Right lobe of liver (tissue), 6 donors: ENCODE measurements around the gene FAM171A2. TPM values are rescaled to one million over a fixed set of nuclear protein-coding genes. Genes with fewer than 3 reads are reported as not detected.

Source experiments
- ATAC-seq, 4 donors: fragments of 200-7000 bp; cut with Tn5 transposase; one replicate each; pipeline ENCODE4 v1.9.1; 2020; ENCODE audit warnings: mild to moderate bottlenecking in 4 of 4, moderate library complexity in 4 of 4
- DNase-seq, 3 donors: peaks; one replicate each; pipeline ENCODE4 v3.0.0-alpha.2; 2020
- H3K27ac ChIP-seq, 3 donors: fragments of 200-600 bp; one replicate each; pipeline ENCODE4 v1.8.0; 2022
- H3K27me3 ChIP-seq, 2 donors: fragments of 200-600 bp; one replicate each; pipeline ENCODE4 v1.8.0; 2022
- H3K36me3 ChIP-seq, 4 donors: fragments of 200-600 bp; sonication (generic) in 1 of 4; one replicate each; pipeline versions ENCODE4 v1.5.1 to v1.8.0; 2017 to 2022; ENCODE audit warnings: control low read depth in 1 of 4
- H3K4me1 ChIP-seq, 4 donors: fragments of 200-600 bp; sonication (generic) in 1 of 4; one replicate each; pipeline versions ENCODE4 v1.5.1 to v1.8.0; 2017 to 2022; ENCODE audit warnings: control low read depth in 1 of 4
- H3K4me3 ChIP-seq, 3 donors: fragments of 200-600 bp; one replicate each; pipeline ENCODE4 v1.8.0; 2022
- H3K9me3 ChIP-seq, 4 donors: fragments of 200-600 bp; sonication (generic) in 1 of 4; one replicate each; pipeline versions ENCODE4 v1.5.1 to v1.8.0; 2017 to 2022; ENCODE audit warnings: control low read depth in 1 of 4
- POLR2A ChIP-seq: fragments of 450-650 bp; IDR thresholded peaks from one replicate; pipeline ENCODE4 v1.6.1; 2017; ENCODE audit warnings: antibody characterized with exemption, mild to moderate bottlenecking
- WGBS: methylation state at CpG from one replicate; pipeline ENCODE4 v1.1.6; 2018; ENCODE audit warnings: low coverage, low lambda C conversion rate; ENCODE audit not compliant: insufficient coverage; ENCODE audit errors: missing lambda C conversion rate; 5-methylcytosine and 5-hydroxymethylcytosine counted together
- intact Hi-C, 2 donors: fragments of 100-400 bp; cut with DNase I; formaldehyde crosslinking; loops; one replicate each; pipeline versions ENCODE4 v1.11.2 to v1.14.1; 2022
- total RNA-seq, 6 experiments: library from RNA; depleted of rRNA in 2 of 6; stranded (reverse); fragments of >200 nt in 2 of 6; fragmentation: NEBNext Ultra II Directional in 3 of 6; extraction: Animal tissue kit (Norgen Biotek cat#: 25700) in 3 of 6; gene quantifications; one replicate each; pipeline versions ENCODE4 v1.1.0 to v1.2.4, GENCODE V29; 2016 to 2023
- TF ChIP-seq, protein P1 (sequence below), 4 donors: fragments of 200-600 bp in 3 of 4; fragments of 450-650 bp in 1 of 4; IDR thresholded peaks; one replicate each; pipeline versions ENCODE4 v1.5.1 to v1.8.0; 2016 to 2022; ENCODE audit warnings: antibody characterized with exemption in 4 of 4, mild to moderate bottlenecking in 2 of 4
- donor health status: DM: no; HTN: yes; CAD: no.
- donor health status: DM: no; HTN: no; CAD: no.
- donor health status: DM: no; HTN: no; CAD: no.
- donor health status: DM: no; HTN: yes; CAD: no.
- donor health status: DM: no; HTN: yes; CAD: no.

The FAM171A2 gene
- total RNA-seq, 6 experiments from 2014 or later = 0.16 to 0.68 (median 0.39) TPM

GRCh38 chr17:44356241-44356640 is 7.4 kb downstream of the FAM171A2 start:
- 96% methylated on average over 4 of the region's 11 CpGs for WGBS
- no peaks in the 10 kb centered on the region for H3K9me3 ChIP-seq
- H3K36me3 ChIP-seq = peaks cover 0 to 13% (median 8%) of the 10 kb centered on the region in 4 donors
- H3K4me1 ChIP-seq = no peaks in the 10 kb centered on the region
- H3K27ac ChIP-seq = no peak overlapping the region
- TF ChIP-seq, protein P1, sequence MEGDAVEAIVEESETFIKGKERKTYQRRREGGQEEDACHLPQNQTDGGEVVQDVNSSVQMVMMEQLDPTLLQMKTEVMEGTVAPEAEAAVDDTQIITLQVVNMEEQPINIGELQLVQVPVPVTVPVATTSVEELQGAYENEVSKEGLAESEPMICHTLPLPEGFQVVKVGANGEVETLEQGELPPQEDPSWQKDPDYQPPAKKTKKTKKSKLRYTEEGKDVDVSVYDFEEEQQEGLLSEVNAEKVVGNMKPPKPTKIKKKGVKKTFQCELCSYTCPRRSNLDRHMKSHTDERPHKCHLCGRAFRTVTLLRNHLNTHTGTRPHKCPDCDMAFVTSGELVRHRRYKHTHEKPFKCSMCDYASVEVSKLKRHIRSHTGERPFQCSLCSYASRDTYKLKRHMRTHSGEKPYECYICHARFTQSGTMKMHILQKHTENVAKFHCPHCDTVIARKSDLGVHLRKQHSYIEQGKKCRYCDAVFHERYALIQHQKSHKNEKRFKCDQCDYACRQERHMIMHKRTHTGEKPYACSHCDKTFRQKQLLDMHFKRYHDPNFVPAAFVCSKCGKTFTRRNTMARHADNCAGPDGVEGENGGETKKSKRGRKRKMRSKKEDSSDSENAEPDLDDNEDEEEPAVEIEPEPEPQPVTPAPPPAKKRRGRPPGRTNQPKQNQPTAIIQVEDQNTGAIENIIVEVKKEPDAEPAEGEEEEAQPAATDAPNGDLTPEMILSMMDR (IDR thresholded peaks at IDR 0.05) = no peak
- no peak for TF ChIP-seq POLR2A
- no peaks in the 10 kb centered on the region for H3K27me3 ChIP-seq
- no peak for ATAC-seq
- intact Hi-C loops = loop anchor here in 1 of 2 donors (10.0 kb wide), 1 partner anchor 141 kb away; the partner anchor contains the start of gene UBTF
- no peak for DNase-seq
- H3K4me3 ChIP-seq = no peak overlapping the region

DNA sequence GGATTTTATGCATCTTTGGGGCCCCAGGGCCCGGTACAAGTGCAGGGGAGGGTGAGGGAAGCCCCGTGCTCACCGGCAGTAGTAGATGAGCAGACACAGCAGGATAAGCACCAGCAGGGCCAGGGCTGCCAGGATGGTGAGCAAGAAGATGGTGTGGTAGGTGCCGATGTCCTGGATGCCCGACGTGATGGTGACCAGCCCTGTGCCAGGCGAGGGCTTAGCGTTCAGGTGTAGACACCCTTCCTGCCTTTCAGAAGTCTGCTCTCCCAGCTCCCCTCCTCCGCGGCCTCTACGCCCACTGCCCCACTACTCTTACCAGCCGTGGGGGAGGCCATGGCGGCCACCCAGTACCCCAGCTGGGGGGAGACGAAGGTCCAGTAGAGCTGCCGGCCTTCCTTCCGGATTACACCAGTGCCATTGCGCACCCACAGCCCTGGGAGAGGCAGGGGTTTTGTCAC is 8.0 kb downstream of the FAM171A2 start:
- DNase-seq = no peak
- intact Hi-C loops = loop anchor here in 1 of 2 donors (10.0 kb wide), 1 partner anchor 141 kb away; the partner anchor contains the start of gene UBTF
- no peak for ATAC-seq
- no CpG with 5 or more reads among the region's 17 CpGs for WGBS
- Histone ChIP-seq H3K4me1 (no peaks in the 10 kb centered on the region), H3K27ac (no peak overlapping the region), H3K4me3 (no peak overlapping the region), H3K27me3 (no peaks in the 10 kb centered on the region), H3K36me3 (peaks cover 0 to 19% (median 10%) of the 10 kb centered on the region in 4 donors), H3K9me3 (no peaks in the 10 kb centered on the region)
- TF ChIP-seq, protein P1 (IDR thresholded peaks at IDR 0.05) = no peak

- TF ChIP-seq POLR2A = no peak
- TF ChIP-seq, protein P1 (IDR thresholded peaks at IDR 0.05) = peak in 2 of 4 donors; percentile 19 to 33
- Histone ChIP-seq H3K4me3 (no peak overlapping the region), H3K36me3 (peaks cover 0 to 22% (median 10%) of the 10 kb centered on the region in 4 donors), H3K4me1 (no peaks in the 10 kb centered on the region), H3K27me3 (no peaks in the 10 kb centered on the region), H3K9me3 (no peaks in the 10 kb centered on the region), H3K27ac (no peak overlapping the region)
- peak in 1 of 3 donors; percentile 53 for DNase-seq
- intact Hi-C loops = loop anchor here in 1 of 2 donors (10.0 kb wide), 1 partner anchor 140 kb away; the partner anchor contains the start of gene UBTF
- ATAC-seq = no peak
- WGBS = 27% methylated on average over 5 of the region's 77 CpGs
These were observed 8.8 kb downstream of the FAM171A2 start for GRCh38 chr17:44354582-44355561.

DNA sequence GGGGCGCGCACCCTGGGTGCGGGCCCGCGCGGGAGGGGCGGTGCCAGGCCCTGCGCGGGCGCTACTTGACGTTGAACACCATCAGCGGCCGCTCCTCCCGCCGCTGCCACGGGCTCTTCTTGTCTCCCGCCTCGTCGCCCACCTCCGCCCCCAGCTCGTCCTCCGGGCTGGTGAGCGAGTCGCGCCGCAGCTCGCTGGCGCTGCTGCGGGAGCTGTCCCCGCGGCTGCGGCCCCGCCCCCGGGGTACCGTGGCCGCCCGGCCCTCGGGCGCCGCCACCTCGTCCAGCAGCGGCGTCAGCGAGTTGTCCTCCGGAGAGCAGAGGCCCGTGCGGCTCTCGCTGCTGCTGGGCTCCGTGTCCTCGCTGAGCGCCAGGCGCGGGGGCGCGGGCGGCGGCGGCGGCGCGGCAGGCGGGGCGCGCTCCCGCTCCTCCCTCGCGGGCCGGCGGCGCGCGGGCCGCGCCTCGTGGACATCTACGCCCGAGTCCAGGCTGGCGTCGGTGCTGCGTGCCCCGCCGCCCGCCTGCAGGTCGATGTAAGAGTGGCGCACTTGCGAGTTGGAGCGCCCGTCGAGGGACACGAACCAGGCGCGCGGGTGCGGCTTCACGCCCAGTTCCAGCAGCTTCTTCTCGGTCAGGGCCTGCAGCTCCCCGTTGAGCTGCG is 9.9 kb downstream of the FAM171A2 start:
- Histone ChIP-seq H3K9me3 (no peaks in the 10 kb centered on the region), H3K27me3 (no peaks in the 10 kb centered on the region), H3K36me3 (peaks cover 0 to 25% (median 10%) of the 10 kb centered on the region in 4 donors), H3K4me3 (no peak overlapping the region), H3K4me1 (no peaks in the 10 kb centered on the region), H3K27ac (no peak overlapping the region)
- TF ChIP-seq, protein P1 (IDR thresholded peaks at IDR 0.05) = no peak
- TF ChIP-seq POLR2A = no peak
- ATAC-seq (peak; percentile 20 to 37 (median 32)), DNase-seq (peak in 1 of 3 donors; percentile 50)
- intact Hi-C loops = loop anchor here in 1 of 2 donors (10.0 kb wide), 1 partner anchor 139 kb away; the partner anchor contains the start of gene UBTF
- no CpG with 5 or more reads among the region's 98 CpGs for WGBS
